HG03442 (cell line): ENCODE results near the gene TMOD1.

Source experiments
- ATAC-seq: cut with Tn5 transposase; IDR thresholded peaks from one replicate; pipeline ENCODE4 v1.9.1; 2021; ENCODE audit warnings: mild to moderate bottlenecking, moderate library complexity; ENCODE audit not compliant: unreplicated experiment

Gene TMOD1

GRCh38 chr9:97515662-97516061 lies 14.2 kb downstream of the TMOD1 start:
- ATAC-seq, result no peak

- ATAC-seq, result no peak
Measured at GRCh38 chr9:97516111-97516510, 14.6 kb downstream of the TMOD1 start.

DNA sequence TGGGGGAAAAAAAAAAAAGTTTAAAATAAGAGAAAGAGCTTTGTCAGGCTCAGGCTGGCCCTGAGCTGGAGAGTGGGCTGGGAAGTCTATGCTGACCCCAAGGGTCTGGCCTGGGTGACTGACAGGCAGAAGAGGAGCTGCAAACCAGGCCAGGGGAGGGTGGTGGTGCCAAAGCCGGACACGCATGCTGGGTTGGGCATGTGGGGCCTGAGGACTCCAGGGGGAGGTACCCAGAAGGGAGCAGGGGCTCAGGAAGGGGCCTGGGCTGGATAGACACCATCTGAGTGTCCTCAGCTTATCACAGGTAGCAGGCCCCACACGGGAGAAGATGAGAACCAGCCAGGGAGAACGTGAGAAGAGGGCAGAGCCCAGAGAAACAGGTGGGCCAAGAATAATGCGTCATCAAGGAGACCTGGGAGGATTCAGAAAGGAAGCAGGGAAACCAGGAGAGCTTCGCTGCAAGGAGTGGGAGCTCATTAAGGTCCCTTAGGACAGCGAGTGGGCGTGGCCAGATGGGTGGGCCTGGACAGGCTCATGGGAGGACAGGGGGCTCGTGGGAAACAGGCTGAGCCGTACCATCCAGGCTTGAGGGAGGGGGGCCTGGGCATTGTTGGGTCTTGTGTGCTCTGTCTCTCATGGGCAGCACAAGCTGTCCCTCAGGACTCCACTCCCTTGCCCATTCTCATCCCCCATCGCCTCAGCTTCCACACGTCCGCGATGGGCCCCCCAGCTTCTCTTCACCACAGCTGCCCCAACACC lies 16.0 kb downstream of the TMOD1 start:
- ATAC-seq, result no peak

- ATAC-seq, result no peak
Measured at GRCh38 chr9:97518166-97518908, 16.9 kb downstream of the TMOD1 start.

DNA sequence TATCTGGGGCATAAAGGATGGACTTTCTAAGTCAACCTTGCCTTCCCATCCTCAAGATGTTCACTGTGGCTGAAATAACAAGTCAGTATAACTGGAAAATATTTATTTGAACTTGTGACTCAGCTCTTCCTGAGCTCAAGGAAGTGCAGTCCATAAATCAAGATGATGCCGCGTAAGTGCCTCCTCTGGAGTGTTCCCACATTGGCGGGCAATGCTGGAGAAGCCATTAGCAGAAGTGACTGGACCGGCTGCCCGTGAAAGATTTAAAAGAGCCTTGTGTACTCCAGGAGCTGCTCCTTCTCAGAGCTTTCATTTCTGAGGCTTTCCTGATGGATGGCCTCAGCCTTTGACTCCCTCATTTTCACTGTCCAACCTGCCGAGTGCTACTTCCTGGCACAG lies 17.4 kb downstream of the TMOD1 start:
- no peak for ATAC-seq

GRCh38 chr9:97519441-97519970 lies 18.0 kb downstream of the TMOD1 start:
- ATAC-seq, result no peak

DNA sequence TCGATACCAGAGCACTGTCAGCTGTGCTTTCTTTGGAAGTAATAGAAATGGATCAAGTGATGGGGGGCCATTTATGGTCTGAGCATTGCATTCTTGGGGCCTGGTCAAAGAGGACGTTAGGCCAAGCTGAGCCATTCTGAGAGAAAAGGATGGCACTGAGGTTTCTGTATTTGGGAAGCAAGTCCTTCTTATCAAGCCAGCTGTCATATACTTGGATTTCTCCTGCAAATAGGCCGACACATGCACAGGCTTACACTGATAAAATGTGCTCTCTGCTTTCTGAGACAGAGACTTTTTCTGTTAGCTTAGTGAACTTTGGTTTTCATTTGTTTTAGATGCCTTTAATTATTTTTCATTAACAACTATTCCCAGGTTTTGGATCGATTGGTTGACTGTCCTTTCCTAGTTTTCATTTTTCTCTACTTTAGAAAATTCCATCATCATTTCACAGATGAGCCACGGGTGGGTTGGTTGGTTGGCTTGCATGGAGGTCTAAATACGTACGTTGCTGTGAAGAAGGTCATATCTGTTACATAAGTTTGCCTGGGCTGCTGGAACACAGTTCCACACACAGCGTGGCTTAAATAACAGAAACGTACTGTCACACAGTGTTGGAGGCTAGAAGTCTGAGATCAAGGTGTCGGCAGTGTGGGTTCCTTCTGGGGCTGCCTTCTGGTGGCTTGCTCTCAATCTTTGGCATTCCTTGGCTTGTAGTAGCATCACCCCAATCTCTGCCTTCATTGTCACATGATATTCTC lies 20.3 kb downstream of the TMOD1 start:
- ATAC-seq, result no peak

DNA sequence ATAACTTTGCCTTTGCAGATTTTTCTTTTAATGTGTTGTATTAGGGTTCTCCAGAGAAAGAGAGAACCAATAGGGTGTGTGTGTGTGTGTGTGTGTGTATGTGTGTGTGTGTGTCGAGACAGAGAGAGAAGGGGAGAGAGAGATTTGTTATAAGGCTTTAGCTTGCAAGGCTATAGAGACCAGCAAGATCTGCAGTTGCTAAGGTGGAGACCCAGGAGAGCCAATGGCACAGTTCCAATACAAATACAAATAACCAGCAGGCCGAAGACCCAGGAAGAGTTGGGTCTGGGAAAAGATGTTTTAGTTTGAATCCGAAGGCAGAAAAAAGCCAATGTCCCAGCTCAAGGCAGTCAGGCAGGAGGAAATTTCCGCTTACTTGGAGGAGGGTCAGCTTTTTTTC lies 23.0 kb downstream of the TMOD1 start:
- no peak for ATAC-seq

- no peak for ATAC-seq
Measured at GRCh38 chr9:97525451-97525850, 24.0 kb downstream of the TMOD1 start.

- no peak for ATAC-seq
Measured at GRCh38 chr9:97526895-97527575, 25.6 kb downstream of the TMOD1 start.

DNA sequence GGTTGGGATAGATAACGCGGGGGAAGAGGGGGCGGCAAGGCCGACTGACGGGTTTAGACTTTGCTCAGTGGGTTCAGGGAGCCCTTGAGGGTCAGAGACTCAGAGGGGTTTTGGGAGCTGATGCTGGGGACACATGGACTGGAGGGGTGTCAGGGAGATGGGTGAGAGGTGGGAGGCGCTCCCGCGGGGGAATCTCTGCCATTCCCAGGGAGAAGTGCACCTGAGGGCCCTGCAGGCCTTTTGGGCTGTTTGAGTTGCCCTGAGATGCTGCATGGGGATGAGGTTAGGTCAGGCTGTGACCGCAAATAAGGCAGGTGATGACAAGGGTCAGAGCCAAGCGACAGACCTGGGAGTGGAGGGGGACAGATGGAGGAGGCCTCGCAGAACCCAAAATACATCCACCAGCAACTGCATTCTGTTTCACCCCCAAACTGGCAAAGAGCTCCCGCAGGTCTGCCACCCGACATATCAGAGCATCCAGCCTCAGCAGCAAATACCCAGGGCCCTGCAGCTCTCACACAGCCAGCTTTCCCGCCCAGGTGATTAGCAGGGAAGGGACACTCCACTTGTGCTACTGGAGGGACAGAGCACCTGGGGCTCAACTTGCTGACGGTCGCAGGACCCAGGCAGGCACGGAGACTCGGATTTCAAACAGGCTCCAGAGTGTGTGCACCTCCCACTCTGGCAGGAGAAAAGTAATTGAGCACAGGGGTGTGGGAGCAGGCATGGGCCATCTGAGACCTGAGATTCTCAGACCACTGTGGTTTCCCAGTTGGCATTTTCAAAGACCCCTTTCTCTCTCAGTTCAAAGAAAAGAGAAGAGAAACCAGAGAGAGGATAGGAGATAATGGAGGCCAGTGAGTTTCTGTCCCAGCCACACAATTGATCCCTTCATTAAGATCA lies 26.4 kb downstream of the TMOD1 start:
- ATAC-seq, result no peak

GRCh38 chr9:97528529-97529230 lies 27.2 kb downstream of the TMOD1 start:
- no peak for ATAC-seq

- peak; percentile 86 for ATAC-seq
Measured at GRCh38 chr9:97529363-97530076, 28.1 kb downstream of the TMOD1 start.

DNA sequence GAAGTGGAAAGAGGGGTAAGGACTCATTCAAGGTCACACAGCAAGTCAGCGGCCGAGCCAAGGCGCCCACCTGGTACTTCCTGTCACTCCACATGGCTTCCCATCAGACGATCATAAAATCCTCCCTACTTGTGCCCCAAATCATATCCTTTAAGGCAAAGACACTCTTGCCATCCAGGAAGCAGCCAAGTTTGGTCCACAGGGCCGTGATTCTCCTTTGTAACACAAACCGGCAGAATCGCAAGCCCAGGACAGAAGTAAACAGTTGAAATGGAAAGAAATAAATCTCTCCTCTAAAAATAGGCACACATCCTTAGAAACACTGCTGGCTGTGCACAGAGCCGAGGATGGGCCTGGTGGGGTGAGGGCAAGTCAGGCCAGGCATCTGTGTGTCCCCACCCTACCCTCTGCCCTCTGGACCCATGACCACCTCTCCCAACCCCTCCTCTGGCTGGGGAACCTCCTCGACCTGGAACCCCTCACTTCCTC lies 30.5 kb downstream of the TMOD1 start:
- ATAC-seq, result no peak

DNA sequence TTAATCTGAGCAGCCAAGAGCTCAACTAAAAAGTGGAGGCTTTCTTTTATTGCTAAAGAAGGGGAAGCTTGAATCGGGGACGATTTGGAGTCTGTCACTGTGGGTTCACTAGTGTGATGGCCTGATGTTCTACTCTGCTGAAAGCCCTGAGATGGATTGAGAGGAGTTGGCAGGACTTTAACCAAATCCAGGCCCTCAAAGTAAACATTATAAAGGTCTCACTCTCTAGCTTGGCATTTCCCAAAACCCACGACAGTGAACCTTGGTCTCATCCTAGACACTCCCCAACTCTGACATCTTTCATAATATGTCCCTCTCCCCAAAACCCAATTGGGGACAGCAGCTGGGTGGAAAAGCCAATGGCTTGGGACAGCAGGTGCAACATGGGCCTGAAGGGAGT lies 32.7 kb downstream of the TMOD1 start:
- ATAC-seq, result no peak

GRCh38 chr9:97534961-97535594 lies 33.6 kb downstream of the TMOD1 start:
- ATAC-seq, result no peak

DNA sequence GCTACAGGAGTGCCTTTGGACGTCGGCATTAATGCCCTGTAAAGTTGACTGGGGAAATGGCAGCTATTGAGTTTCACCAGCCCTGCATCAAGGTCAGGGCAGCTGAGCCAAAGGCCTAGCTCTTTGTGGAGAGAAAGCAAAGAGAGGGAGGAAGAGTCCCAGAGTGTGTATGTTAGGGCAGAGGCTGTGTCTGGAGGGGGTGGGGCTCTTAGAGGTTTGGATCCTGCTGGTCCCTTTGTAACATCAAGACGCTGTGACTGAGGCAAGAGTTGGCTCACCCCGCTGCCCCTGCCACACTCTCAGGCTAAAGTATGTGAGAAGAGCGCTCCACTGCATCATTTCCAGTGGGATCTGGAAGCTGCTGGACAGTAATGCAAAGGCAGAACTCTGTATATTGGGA lies 34.3 kb downstream of the TMOD1 start:
- no peak for ATAC-seq

- no peak for ATAC-seq
Measured at GRCh38 chr9:97536480-97536879, 35.0 kb downstream of the TMOD1 start.
